HUES6 (cell line): ENCODE results near the gene CFAP61.

ENCODE experiments used
- H3K27ac ChIP-seq: 2 replicates; pipeline ENCODE4 v1.7.0; 2013; ENCODE audit warnings: low read depth, mild to moderate bottlenecking, low read length, inconsistent platforms
- H3K27me3 ChIP-seq: 2 replicates; pipeline ENCODE4 v1.6.1; 2013; ENCODE audit warnings: low read length; ENCODE audit not compliant: control insufficient read depth, insufficient read depth
- H3K36me3 ChIP-seq: 2 replicates; pipeline ENCODE4 v1.6.1; 2013; ENCODE audit warnings: low read length; ENCODE audit not compliant: control insufficient read depth, insufficient read depth
- H3K4me1 ChIP-seq: 2 replicates; pipeline ENCODE4 v1.6.1; 2013; ENCODE audit warnings: low read length; ENCODE audit not compliant: control insufficient read depth, insufficient read depth
- H3K4me3 ChIP-seq: 2 replicates; pipeline ENCODE4 v1.5.1; 2013; ENCODE audit warnings: low read depth, low read length
- H3K9ac ChIP-seq: one replicate; pipeline ENCODE4 v1.6.1; 2013; ENCODE audit warnings: mild to moderate bottlenecking, low read length
- H3K9me3 ChIP-seq: 2 replicates; pipeline ENCODE4 v1.6.1; 2013; ENCODE audit warnings: low read depth, low read length; ENCODE audit not compliant: control insufficient read depth, insufficient read depth

CFAP61 gene

GRCh38 chr20:20331156-20331555 is 278.8 kb downstream of the CFAP61 start:
- no peaks in the 10 kb centered on the region for H3K27me3 ChIP-seq

GRCh38 chr20:20331817-20332216 is 279.5 kb downstream of the CFAP61 start:
- no peaks in the 10 kb centered on the region for H3K27me3 ChIP-seq
- H3K9me3 ChIP-seq: 0 out of 2 replicates have a peak, but pooled peaks cover under 1% of the 10 kb centered on the region
- H3K4me3 ChIP-seq: no peak overlapping the region
- H3K27ac ChIP-seq: no peak overlapping the region
- no peaks in the 10 kb centered on the region for H3K36me3 ChIP-seq
- H3K9ac ChIP-seq: no peak overlapping the region
- H3K4me1 ChIP-seq: no peaks in the 10 kb centered on the region

More at GRCh38 chr20:20331156-20331555, 278.8 kb downstream of the CFAP61 start:
- no peaks in the 10 kb centered on the region for H3K9me3 ChIP-seq
- no peak overlapping the region for H3K27ac ChIP-seq
- no peaks in the 10 kb centered on the region for H3K36me3 ChIP-seq
- no peaks in the 10 kb centered on the region for H3K4me1 ChIP-seq
- H3K4me3 ChIP-seq: no peak overlapping the region
- H3K9ac ChIP-seq: no peak overlapping the region

GRCh38 chr20:20333866-20334265 is 281.5 kb downstream of the CFAP61 start:
- Histone ChIP-seq H3K36me3 (no peaks in the 10 kb centered on the region), H3K4me1 (no peaks in the 10 kb centered on the region), H3K27ac (no peak overlapping the region), H3K9ac (no peak overlapping the region), H3K27me3 (no peaks in the 10 kb centered on the region), H3K9me3 (0 out of 2 replicates have a peak, but pooled peaks cover 4% of the 10 kb centered on the region), H3K4me3 (no peak overlapping the region)

GRCh38 chr20:20334489-20334888 is 282.2 kb downstream of the CFAP61 start:
- Histone ChIP-seq H3K4me3 (no peak overlapping the region), H3K27ac (no peak overlapping the region)

GRCh38 chr20:20338133-20338730 is 285.9 kb downstream of the CFAP61 start:
- no peak overlapping the region for H3K4me3 ChIP-seq
- 0 out of 2 replicates have a peak, but pooled peaks cover 4% of the 10 kb centered on the region for H3K9me3 ChIP-seq
- H3K4me1 ChIP-seq: no peaks in the 10 kb centered on the region
- no peaks in the 10 kb centered on the region; the same call in 1 of the 2 replicates for H3K27me3 ChIP-seq
- H3K36me3 ChIP-seq: no peaks in the 10 kb centered on the region
- H3K27ac ChIP-seq: no peak overlapping the region
- no peak overlapping the region for H3K9ac ChIP-seq

More at GRCh38 chr20:20334489-20334888, 282.2 kb downstream of the CFAP61 start:
- Histone ChIP-seq H3K4me1 (no peaks in the 10 kb centered on the region), H3K36me3 (no peaks in the 10 kb centered on the region), H3K9me3 (0 out of 2 replicates have a peak, but pooled peaks cover 4% of the 10 kb centered on the region), H3K27me3 (no peaks in the 10 kb centered on the region), H3K9ac (no peak overlapping the region)

GRCh38 chr20:20340443-20340842 is 288.1 kb downstream of the CFAP61 start:
- Histone ChIP-seq H3K27ac (no peak overlapping the region), H3K4me3 (no peak overlapping the region), H3K9me3 (0 out of 2 replicates have a peak, but pooled peaks cover 4% of the 10 kb centered on the region), H3K4me1 (no peaks in the 10 kb centered on the region), H3K36me3 (no peaks in the 10 kb centered on the region), H3K9ac (no peak overlapping the region), H3K27me3 (no peaks in the 10 kb centered on the region; the same call in 1 of the 2 replicates)

- Histone ChIP-seq H3K36me3 (no peaks in the 10 kb centered on the region), H3K27me3 (no peaks in the 10 kb centered on the region; the same call in 1 of the 2 replicates), H3K4me1 (no peaks in the 10 kb centered on the region), H3K27ac (no peak overlapping the region), H3K9me3 (0 out of 2 replicates have a peak, but pooled peaks cover 4% of the 10 kb centered on the region), H3K9ac (no peak overlapping the region), H3K4me3 (no peak overlapping the region)
These were observed 289.0 kb downstream of the CFAP61 start for GRCh38 chr20:20341371-20341770.

- H3K4me1 ChIP-seq: no peaks in the 10 kb centered on the region
- no peak overlapping the region for H3K27ac ChIP-seq
- H3K9me3 ChIP-seq: 0 out of 2 replicates have a peak, but pooled peaks cover under 1% of the 10 kb centered on the region
- H3K27me3 ChIP-seq: no peaks in the 10 kb centered on the region; the same call in 1 of the 2 replicates
- no peaks in the 10 kb centered on the region for H3K36me3 ChIP-seq
- no peak overlapping the region for H3K9ac ChIP-seq
- no peak overlapping the region for H3K4me3 ChIP-seq
These were observed 289.7 kb downstream of the CFAP61 start for GRCh38 chr20:20342066-20342465.

GRCh38 chr20:20343932-20344331 is 291.6 kb downstream of the CFAP61 start:
- Histone ChIP-seq H3K4me1 (no peaks in the 10 kb centered on the region), H3K4me3 (no peak overlapping the region), H3K9me3 (no peaks in the 10 kb centered on the region; the same call in 1 of the 2 replicates), H3K9ac (no peak overlapping the region), H3K27me3 (no peaks in the 10 kb centered on the region; the same call in 1 of the 2 replicates), H3K27ac (no peak overlapping the region), H3K36me3 (no peaks in the 10 kb centered on the region)

- Histone ChIP-seq H3K4me1 (no peaks in the 10 kb centered on the region), H3K27ac (no peak overlapping the region), H3K9me3 (no peaks in the 10 kb centered on the region; the same call in 1 of the 2 replicates), H3K27me3 (no peaks in the 10 kb centered on the region; the same call in 1 of the 2 replicates), H3K9ac (no peak overlapping the region), H3K4me3 (no peak overlapping the region), H3K36me3 (no peaks in the 10 kb centered on the region)
These were observed 292.1 kb downstream of the CFAP61 start for GRCh38 chr20:20344476-20344875.

- Histone ChIP-seq H3K4me3 (no peak overlapping the region), H3K27ac (no peak overlapping the region), H3K9ac (no peak overlapping the region), H3K27me3 (peaks cover 3% of the 10 kb centered on the region; the same call in 1 of the 2 replicates), H3K9me3 (peaks cover 20% of the 10 kb centered on the region), H3K36me3 (no peaks in the 10 kb centered on the region), H3K4me1 (no peaks in the 10 kb centered on the region)
These were observed 301.2 kb downstream of the CFAP61 start for GRCh38 chr20:20353576-20353975.
